PC-9 (cell line): ENCODE results near the gene NPFFR1. TPM values are rescaled to one million over a fixed set of nuclear protein-coding genes. Genes with fewer than 3 reads are reported as not detected.
"Not testable (repeated sequence)": the region's sequence is repeated elsewhere in the genome, so short reads cannot be mapped to it uniquely, and the experiment has no call there.

ENCODE experiments used
- BruUV-seq: library from RNA; stranded (reverse); fragments of 400-500 nt; replicated peaks from 2 replicates; lab custom pipeline; 2021; lab: Mats Ljungman, UMichigan
- CTCF ChIA-PET: fragments of 300-600 bp; sonication (Branson Sonifier 250); formaldehyde crosslinking; loops from one replicate; lab custom pipeline; 2022; ENCODE audit warnings: antibody characterized with exemption; lab: Charles Lee
- POLR2A ChIA-PET: fragments of 300-600 bp; sonication (Branson Sonifier 250); formaldehyde crosslinking; loops from one replicate; lab custom pipeline; 2022; ENCODE audit warnings: antibody characterized with exemption; ENCODE audit not compliant: unreplicated experiment; lab: Charles Lee
- DNase-seq, 2 experiments: peaks; one replicate each; pipeline versions ENCODE4 v3.0.0 to v3.0.0-alpha.2; 2015 to 2022; ENCODE audit warnings: mixed read lengths in 1 of 2
- H2AFZ ChIP-seq: fragments of 200-600 bp; sonication (generic); 2 replicates; pipeline ENCODE4 v1.8.1; 2017; ENCODE audit warnings: antibody characterized with exemption
- H3F3A ChIP-seq: fragments of 200-600 bp; sonication (generic); 2 replicates; pipeline ENCODE4 v1.8.1; 2017; ENCODE audit warnings: antibody characterized with exemption, mild to moderate bottlenecking, low read depth; ENCODE audit not compliant: insufficient read depth
- H3K27ac ChIP-seq: fragments of 200-600 bp; sonication (generic); 2 replicates; pipeline ENCODE4 v1.6.1; 2016; ENCODE audit warnings: mixed run types
- H3K27me3 ChIP-seq: fragments of 200-600 bp; sonication (generic); 2 replicates; pipeline ENCODE4 v1.6.1; 2016; ENCODE audit warnings: low read depth, mixed run types; ENCODE audit not compliant: insufficient read depth
- H3K36me3 ChIP-seq: fragments of 200-600 bp; sonication (generic); 2 replicates; pipeline ENCODE4 v1.6.1; 2016; ENCODE audit warnings: low read depth, mixed run types
- H3K4me1 ChIP-seq: fragments of 200-600 bp; sonication (generic); replicated peaks from 2 replicates; pipeline ENCODE4 v1.6.1; 2016; ENCODE audit warnings: mixed run types; ENCODE audit not compliant: insufficient read depth
- H3K4me2 ChIP-seq: fragments of 200-600 bp; sonication (generic); 2 replicates; pipeline ENCODE4 v1.6.1; 2017; ENCODE audit warnings: mixed run types
- H3K4me3 ChIP-seq: fragments of 200-600 bp; sonication (generic); 2 replicates; pipeline ENCODE4 v1.6.1; 2016; ENCODE audit warnings: mixed run types
- H3K79me2 ChIP-seq: fragments of 200-600 bp; sonication (generic); 2 replicates; pipeline ENCODE4 v1.6.1; 2017; ENCODE audit warnings: low read depth, mixed run types
- H3K9me2 ChIP-seq: fragments of 200-600 bp; sonication (generic); 2 replicates; pipeline ENCODE4 v1.8.1; 2017; ENCODE audit warnings: mild to moderate bottlenecking; ENCODE audit not compliant: insufficient read depth
- H3K9me3 ChIP-seq: fragments of 200-600 bp; sonication (generic); 2 replicates; pipeline ENCODE4 v1.8.1; 2016; ENCODE audit warnings: low read depth; ENCODE audit not compliant: insufficient read depth
- H4K20me1 ChIP-seq: fragments of 200-600 bp; sonication (generic); 2 replicates; pipeline ENCODE4 v1.8.1; 2017; ENCODE audit not compliant: insufficient read depth
- EZH2 ChIP-seq: fragments of 200-600 bp; sonication (generic); IDR thresholded peaks from 2 replicates; pipeline ENCODE4 v1.8.0; 2017; ENCODE audit warnings: antibody characterized with exemption, low read depth
- intact Hi-C: fragments of 100-400 bp; cut with micrococcal nuclease; formaldehyde crosslinking; loops from one replicate; pipeline ENCODE4 v1.10.0; 2022; ENCODE audit not compliant: unreplicated experiment
- total RNA-seq: library from RNA; stranded (reverse); gene quantifications from 2 replicates; pipeline ENCODE4 v1.2.3, GENCODE V29; 2021

The NPFFR1 gene
- total RNA-seq, 1 experiment from 2014 or later: 0.09 TPM

GRCh38 chr10:70241081-70241480 lies 42.7 kb downstream of the NPFFR1 start:
- intact Hi-C loops: no loop called here
- no peaks in the 10 kb centered on the region for H3K9me2 ChIP-seq
- no peak for TF ChIP-seq EZH2
- H3K9me3 ChIP-seq: no peaks in the 10 kb centered on the region
- H4K20me1 ChIP-seq: no peaks in the 10 kb centered on the region
- BruUV-seq: no TSS peak
- no peaks in the 10 kb centered on the region for H3K4me1 ChIP-seq
- no peak overlapping the region for H3K4me2 ChIP-seq
- DNase-seq: no peak
- POLR2A ChIA-PET: no interaction called here
- no peaks in the 10 kb centered on the region for H3F3A ChIP-seq
- CTCF ChIA-PET: interaction anchor here (0.6 kb wide), 1 partner anchor 15 kb away, joined by 3 read pairs; no protein-coding TSS in a partner anchor
- no peak overlapping the region for H3K27ac ChIP-seq
- no peaks in the 10 kb centered on the region for H3K79me2 ChIP-seq
- H3K27me3 ChIP-seq: no peaks in the 10 kb centered on the region
- H3K4me3 ChIP-seq: no peak overlapping the region
- H3K36me3 ChIP-seq: no peaks in the 10 kb centered on the region
- no peak overlapping the region for H2AFZ ChIP-seq

DNA sequence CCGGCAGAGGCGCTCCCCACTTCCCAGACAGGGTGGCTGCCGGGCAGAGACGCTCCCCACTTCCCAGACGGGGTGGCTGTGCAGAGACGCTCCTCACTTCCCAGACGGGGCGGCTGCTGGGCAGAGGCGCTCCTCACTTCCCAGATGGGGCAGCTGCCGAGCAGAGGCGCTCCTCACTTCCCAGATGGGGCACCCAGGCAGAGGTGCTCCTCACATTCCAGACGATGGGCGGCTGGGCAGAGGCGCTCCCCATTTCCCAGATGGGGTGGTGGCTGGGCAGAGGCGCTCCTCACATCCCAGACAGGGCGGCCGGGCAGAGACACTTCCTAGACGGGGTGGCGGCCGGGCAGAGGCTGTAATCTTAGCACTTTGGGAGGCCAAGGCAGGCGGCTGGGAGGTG lies 43.8 kb downstream of the NPFFR1 start:
- CTCF ChIA-PET, POLR2A ChIA-PET: not testable (repeated sequence)

DNA sequence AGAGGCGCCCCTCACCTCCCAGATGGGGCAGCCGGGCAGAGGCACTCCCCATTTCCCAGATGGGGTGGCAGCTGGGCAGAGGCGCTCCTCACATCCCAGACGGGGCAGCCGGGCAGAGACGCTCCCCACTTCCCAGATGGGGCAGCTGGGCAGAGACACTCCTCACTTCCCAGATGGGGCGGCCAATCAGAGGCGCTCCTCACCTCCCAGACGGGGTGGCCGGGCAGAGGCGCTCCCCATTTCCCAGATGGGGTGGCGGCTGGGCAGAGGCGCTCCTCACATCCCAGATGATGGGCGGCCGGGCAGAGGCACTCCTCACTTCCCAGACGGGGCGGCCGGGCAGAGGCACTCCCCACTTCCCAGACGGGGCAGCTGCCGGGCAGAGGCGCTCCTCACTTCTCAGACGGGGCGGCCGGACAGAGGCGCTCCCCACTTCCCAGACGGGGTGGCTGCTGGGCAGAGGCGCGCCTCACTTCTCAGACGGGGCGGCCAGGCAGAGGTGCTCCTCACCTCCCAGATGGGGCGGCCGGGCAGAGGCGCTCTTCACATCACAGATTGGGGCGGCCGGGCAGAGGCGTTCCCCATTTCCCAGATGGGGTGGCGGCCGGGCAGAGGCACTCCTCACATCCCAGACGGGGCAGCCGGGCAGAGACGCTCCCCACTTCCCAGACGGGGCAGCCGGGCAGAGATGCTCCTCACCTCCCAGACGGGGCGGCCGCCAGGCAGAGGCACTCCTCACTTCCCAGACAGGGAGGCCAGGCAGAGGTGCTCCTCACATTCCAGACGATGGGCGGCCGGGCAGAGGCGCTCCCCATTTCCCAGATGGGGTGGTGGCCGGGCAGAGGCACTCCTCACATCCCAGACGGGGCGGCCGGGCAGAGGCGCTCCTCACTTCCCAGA lies 44.5 kb downstream of the NPFFR1 start:
- H3K79me2 ChIP-seq, H3K4me2 ChIP-seq, H3K9me2 ChIP-seq, H3K4me3 ChIP-seq, H4K20me1 ChIP-seq, intact Hi-C loops, H3K36me3 ChIP-seq, H3K9me3 ChIP-seq, POLR2A ChIA-PET, H2AFZ ChIP-seq, CTCF ChIA-PET, DNase-seq, BruUV-seq, H3K27me3 ChIP-seq, H3K27ac ChIP-seq, H3F3A ChIP-seq: not testable (repeated sequence)
- H3K4me1 ChIP-seq: peaks cover 11% of the 10 kb centered on the region

More for the DNA sequence above, 43.8 kb downstream of the NPFFR1 start:
- DNase-seq, H3K4me3 ChIP-seq, H3K27ac ChIP-seq, H3K79me2 ChIP-seq, H3K9me3 ChIP-seq, H3K27me3 ChIP-seq, H3K36me3 ChIP-seq, H2AFZ ChIP-seq, intact Hi-C loops, BruUV-seq, H4K20me1 ChIP-seq, H3F3A ChIP-seq, H3K9me2 ChIP-seq, H3K4me2 ChIP-seq, H3K4me1 ChIP-seq: not testable (repeated sequence)

- H3K4me3 ChIP-seq, BruUV-seq, H4K20me1 ChIP-seq, H3K79me2 ChIP-seq, H3K9me2 ChIP-seq, H2AFZ ChIP-seq, DNase-seq, H3K9me3 ChIP-seq, H3K36me3 ChIP-seq, H3K27me3 ChIP-seq, H3K27ac ChIP-seq, POLR2A ChIA-PET, CTCF ChIA-PET, intact Hi-C loops, H3F3A ChIP-seq, H3K4me2 ChIP-seq: not testable (repeated sequence)
- peaks cover 16% of the 10 kb centered on the region for H3K4me1 ChIP-seq
These were observed 45.8 kb downstream of the NPFFR1 start for GRCh38 chr10:70237958-70238536.
